ENCODE results near the gene LTC4S. TPM values are rescaled to one million over a fixed set of nuclear protein-coding genes. Genes with fewer than 3 reads are reported as not detected.
A peak's percentile ranks its signal among the peaks of the same experiment; 100 is the strongest.

The LTC4S gene
- total RNA-seq, 1 donor from 2014 or later, result 22.6 TPM

- no peak for TF ChIP-seq CTCF (IDR thresholded peaks at IDR 0.05)
- Histone ChIP-seq H3K4me1 (peaks cover 33% of the 10 kb centered on the region), H3K4me3 (peak overlapping the region; percentile 55), H3K27ac (peak overlapping the region; percentile 97), H3K36me3 (peaks cover 7% of the 10 kb centered on the region), H3K27me3 (no peaks in the 10 kb centered on the region), H3K9me3 (no peaks in the 10 kb centered on the region)
- DNase-seq (peak; percentile 61), ATAC-seq (no peak)
- intact Hi-C loops (cut with DNase I), result no loop called here
Measured at GRCh38 chr5:179817470-179817840, 23.7 kb downstream of the LTC4S start.

GRCh38 chr5:179817890-179818745 lies 24.3 kb downstream of the LTC4S start:
- intact Hi-C loops (cut with DNase I), result no loop called here
- Histone ChIP-seq H3K27me3 (no peaks in the 10 kb centered on the region), H3K4me1 (peaks cover 40% of the 10 kb centered on the region), H3K27ac (peak overlapping the region; percentile 97), H3K9me3 (no peaks in the 10 kb centered on the region), H3K36me3 (peaks cover 14% of the 10 kb centered on the region), H3K4me3 (peak overlapping the region; percentile 100)
- no peak for TF ChIP-seq CTCF (IDR thresholded peaks at IDR 0.05)
- DNase-seq (peak; percentile 66), ATAC-seq (no peak)

- peak; percentile 75 for ATAC-seq
- H3K4me1 ChIP-seq, result peaks cover 47% of the 10 kb centered on the region
Measured at GRCh38 chr5:179818746-179819295, 25.0 kb downstream of the LTC4S start.

GRCh38 chr5:179819296-179820126 lies 25.7 kb downstream of the LTC4S start:
- ATAC-seq (peak; percentile 31), DNase-seq (peak; percentile 90)
- no peak for TF ChIP-seq CTCF (IDR thresholded peaks at IDR 0.05)
- intact Hi-C loops (cut with DNase I), result no loop called here
- peak overlapping the region; percentile 97 for H3K27ac ChIP-seq
- H3K4me3 ChIP-seq, result peak overlapping the region; percentile 100
- peaks cover 54% of the 10 kb centered on the region for H3K4me1 ChIP-seq
- no peaks in the 10 kb centered on the region for H3K27me3 ChIP-seq
- peaks cover 28% of the 10 kb centered on the region for H3K36me3 ChIP-seq
- H3K9me3 ChIP-seq, result no peaks in the 10 kb centered on the region

More at GRCh38 chr5:179818746-179819295, 25.0 kb downstream of the LTC4S start:
- intact Hi-C loops (cut with DNase I), result no loop called here
- Histone ChIP-seq H3K4me3 (peak overlapping the region; percentile 100), H3K27ac (peak overlapping the region; percentile 97), H3K27me3 (no peaks in the 10 kb centered on the region), H3K9me3 (no peaks in the 10 kb centered on the region), H3K36me3 (peaks cover 21% of the 10 kb centered on the region)
- TF ChIP-seq CTCF (IDR thresholded peaks at IDR 0.05), result no peak
- DNase-seq, result peak; percentile 98

- DNase-seq (no peak), ATAC-seq (no peak)
- no peaks in the 10 kb centered on the region for H3K9me3 ChIP-seq
- H3K4me1 ChIP-seq, result peaks cover 57% of the 10 kb centered on the region
- intact Hi-C loops (cut with DNase I), result no loop called here
- H3K4me3 ChIP-seq, result peak overlapping the region; percentile 100
- H3K27me3 ChIP-seq, result no peaks in the 10 kb centered on the region
- H3K27ac ChIP-seq, result peak overlapping the region; percentile 97
- H3K36me3 ChIP-seq, result peaks cover 34% of the 10 kb centered on the region
- TF ChIP-seq CTCF (IDR thresholded peaks at IDR 0.05), result no peak
Measured at GRCh38 chr5:179820127-179820482, 26.3 kb downstream of the LTC4S start.

All from upper lobe of right lung (tissue), 1 donor.